Duodenal mucosa (tissue), 2 donors: Measurements from ENCODE around the gene IZUMO1R.

Source experiments
- H3K27ac ChIP-seq: one replicate; pipeline ENCODE4 v1.7.0; 2013; ENCODE audit warnings: low read depth, low read length
- H3K27me3 ChIP-seq, 2 donors: one replicate each; pipeline ENCODE4 v1.7.0; 2013; ENCODE audit warnings: low read length in 2 of 2, control low read depth in 1 of 2; ENCODE audit not compliant: insufficient read depth in 2 of 2, control insufficient read depth in 1 of 2
- H3K36me3 ChIP-seq, 2 donors: one replicate each; pipeline ENCODE4 v1.7.0; 2013; ENCODE audit warnings: low read length in 2 of 2, control low read depth in 1 of 2; ENCODE audit not compliant: insufficient read depth in 2 of 2, control insufficient read depth in 1 of 2
- H3K4me1 ChIP-seq, 2 donors: one replicate each; pipeline ENCODE4 v1.7.0; 2013; ENCODE audit warnings: low read length in 2 of 2, control low read depth in 1 of 2; ENCODE audit not compliant: insufficient read depth in 2 of 2, control insufficient read depth in 1 of 2
- H3K4me3 ChIP-seq, 2 donors: one replicate each; pipeline ENCODE4 v1.7.0; 2013; ENCODE audit warnings: low read length in 2 of 2, low read depth in 1 of 2
- H3K9ac ChIP-seq, 2 donors: one replicate each; pipeline ENCODE4 v1.7.0; 2013; ENCODE audit warnings: low read length in 2 of 2, low read depth in 1 of 2
- H3K9me3 ChIP-seq, 2 donors: one replicate each; pipeline ENCODE4 v1.7.0; 2013; ENCODE audit warnings: low read length in 2 of 2, control low read depth in 1 of 2; ENCODE audit not compliant: control insufficient read depth in 1 of 2

The IZUMO1R gene

GRCh38 chr11:94322501-94322900, 18.1 kb downstream of the IZUMO1R start:
- Histone ChIP-seq H3K9me3 (no peaks in the 10 kb centered on the region), H3K4me3 (no peak overlapping the region), H3K27me3 (no peaks in the 10 kb centered on the region), H3K36me3 (no peaks in the 10 kb centered on the region), H3K4me1 (no peaks in the 10 kb centered on the region), H3K27ac (no peak overlapping the region), H3K9ac (no peak overlapping the region)

- H3K4me3 ChIP-seq = no peak overlapping the region
- no peak overlapping the region for H3K27ac ChIP-seq
- no peaks in the 10 kb centered on the region for H3K36me3 ChIP-seq
- no peak overlapping the region for H3K9ac ChIP-seq
- no peaks in the 10 kb centered on the region for H3K27me3 ChIP-seq
- no peaks in the 10 kb centered on the region for H3K4me1 ChIP-seq
- no peaks in the 10 kb centered on the region for H3K9me3 ChIP-seq
Measured at GRCh38 chr11:94325681-94326080, 21.3 kb downstream of the IZUMO1R start.

GRCh38 chr11:94326947-94327346, 22.6 kb downstream of the IZUMO1R start:
- Histone ChIP-seq H3K4me1 (no peaks in the 10 kb centered on the region), H3K27me3 (no peaks in the 10 kb centered on the region), H3K9me3 (no peaks in the 10 kb centered on the region), H3K27ac (no peak overlapping the region), H3K36me3 (no peaks in the 10 kb centered on the region), H3K4me3 (no peak overlapping the region), H3K9ac (no peak overlapping the region)

- Histone ChIP-seq H3K36me3 (no peaks in the 10 kb centered on the region), H3K4me1 (no peaks in the 10 kb centered on the region), H3K27ac (no peak overlapping the region), H3K9ac (no peak overlapping the region), H3K27me3 (no peaks in the 10 kb centered on the region), H3K4me3 (no peak overlapping the region), H3K9me3 (no peaks in the 10 kb centered on the region)
Measured at GRCh38 chr11:94328587-94329080, 24.3 kb downstream of the IZUMO1R start.

GRCh38 chr11:94329501-94329900, 25.1 kb downstream of the IZUMO1R start:
- H3K9me3 ChIP-seq = no peaks in the 10 kb centered on the region
- H3K4me3 ChIP-seq = no peak overlapping the region
- no peak overlapping the region for H3K27ac ChIP-seq
- no peaks in the 10 kb centered on the region for H3K4me1 ChIP-seq
- no peak overlapping the region for H3K9ac ChIP-seq
- H3K36me3 ChIP-seq = no peaks in the 10 kb centered on the region
- H3K27me3 ChIP-seq = no peaks in the 10 kb centered on the region

GRCh38 chr11:94330789-94331188, 26.4 kb downstream of the IZUMO1R start:
- H3K9ac ChIP-seq = no peak overlapping the region
- no peak overlapping the region for H3K4me3 ChIP-seq
- H3K27me3 ChIP-seq = no peaks in the 10 kb centered on the region
- H3K9me3 ChIP-seq = no peaks in the 10 kb centered on the region
- H3K4me1 ChIP-seq = no peaks in the 10 kb centered on the region
- no peaks in the 10 kb centered on the region for H3K36me3 ChIP-seq
- H3K27ac ChIP-seq = no peak overlapping the region

GRCh38 chr11:94332814-94333213, 28.4 kb downstream of the IZUMO1R start:
- no peak overlapping the region for H3K27ac ChIP-seq
- H3K4me1 ChIP-seq = no peaks in the 10 kb centered on the region
- H3K4me3 ChIP-seq = no peak overlapping the region
- no peak overlapping the region for H3K9ac ChIP-seq
- no peaks in the 10 kb centered on the region for H3K27me3 ChIP-seq
- no peaks in the 10 kb centered on the region for H3K9me3 ChIP-seq
- no peaks in the 10 kb centered on the region for H3K36me3 ChIP-seq

- H3K9me3 ChIP-seq = no peaks in the 10 kb centered on the region
- H3K27ac ChIP-seq = no peak overlapping the region
- no peaks in the 10 kb centered on the region for H3K36me3 ChIP-seq
- H3K9ac ChIP-seq = no peak overlapping the region
- H3K27me3 ChIP-seq = no peaks in the 10 kb centered on the region
- H3K4me3 ChIP-seq = no peak overlapping the region
- H3K4me1 ChIP-seq = no peaks in the 10 kb centered on the region
Measured at GRCh38 chr11:94336033-94336432, 31.7 kb downstream of the IZUMO1R start.

- no peak overlapping the region for H3K4me3 ChIP-seq
- H3K27ac ChIP-seq = no peak overlapping the region
- H3K9me3 ChIP-seq = no peaks in the 10 kb centered on the region
- no peak overlapping the region for H3K9ac ChIP-seq
- H3K4me1 ChIP-seq = no peaks in the 10 kb centered on the region
- no peaks in the 10 kb centered on the region for H3K27me3 ChIP-seq
- no peaks in the 10 kb centered on the region for H3K36me3 ChIP-seq
Measured at GRCh38 chr11:94338651-94339050, 34.3 kb downstream of the IZUMO1R start.

GRCh38 chr11:94342250-94342649, 37.9 kb downstream of the IZUMO1R start:
- Histone ChIP-seq H3K36me3 (no peaks in the 10 kb centered on the region), H3K4me1 (no peaks in the 10 kb centered on the region), H3K9me3 (no peaks in the 10 kb centered on the region), H3K27me3 (no peaks in the 10 kb centered on the region), H3K9ac (no peak overlapping the region), H3K4me3 (no peak overlapping the region), H3K27ac (no peak overlapping the region)

- Histone ChIP-seq H3K27ac (no peak overlapping the region), H3K27me3 (no peaks in the 10 kb centered on the region), H3K9me3 (no peaks in the 10 kb centered on the region), H3K4me3 (no peak overlapping the region), H3K4me1 (no peaks in the 10 kb centered on the region), H3K36me3 (no peaks in the 10 kb centered on the region), H3K9ac (no peak overlapping the region)
Measured at GRCh38 chr11:94343495-94343894, 39.1 kb downstream of the IZUMO1R start.
